Epidermal melanocyte (primary cell): Measurements from ENCODE around the gene TOB1.
"Not testable (repeated sequence)": the region's sequence is repeated elsewhere in the genome, so short reads cannot be mapped to it uniquely, and the experiment has no call there.

Experiments used
- DNase-seq: peaks from one replicate; pipeline ENCODE4 v3.0.0; 2011; ENCODE audit warnings: low spot score; ENCODE audit not compliant: insufficient read length

Gene TOB1

GRCh38 chr17:50898369-50899004 is 32.3 kb upstream of the TOB1 start:
- DNase-seq = no peak

- DNase-seq = not testable (repeated sequence)
These were observed 28.4 kb upstream of the TOB1 start for GRCh38 chr17:50894513-50894912.

- peak; percentile 29 for DNase-seq
These were observed 27.2 kb upstream of the TOB1 start for GRCh38 chr17:50893183-50893993.

GRCh38 chr17:50892101-50892776 is 26.1 kb upstream of the TOB1 start:
- peak; percentile 23 for DNase-seq

GRCh38 chr17:50891577-50891989 is 25.4 kb upstream of the TOB1 start:
- no peak for DNase-seq

GRCh38 chr17:50890675-50891516 is 24.7 kb upstream of the TOB1 start:
- no peak for DNase-seq

GRCh38 chr17:50889528-50890118 is 23.5 kb upstream of the TOB1 start:
- no peak for DNase-seq

- no peak for DNase-seq
These were observed 21.6 kb upstream of the TOB1 start for GRCh38 chr17:50887705-50888245.

GRCh38 chr17:50884439-50885311 is 18.5 kb upstream of the TOB1 start:
- no peak for DNase-seq

GRCh38 chr17:50883850-50884438 is 17.8 kb upstream of the TOB1 start:
- no peak for DNase-seq

- DNase-seq = no peak
These were observed 16.7 kb upstream of the TOB1 start for GRCh38 chr17:50882851-50883250.

GRCh38 chr17:50881182-50881581 is 15.0 kb upstream of the TOB1 start:
- no peak for DNase-seq

GRCh38 chr17:50879086-50879485 is 12.9 kb upstream of the TOB1 start:
- DNase-seq = no peak

GRCh38 chr17:50877838-50878237 is 11.7 kb upstream of the TOB1 start:
- DNase-seq = no peak

- not testable (repeated sequence) for DNase-seq
These were observed 10.9 kb upstream of the TOB1 start for GRCh38 chr17:50877042-50877441.

- DNase-seq = no peak
These were observed 8.9 kb upstream of the TOB1 start for GRCh38 chr17:50875074-50875473.

GRCh38 chr17:50872710-50873424 is 6.7 kb upstream of the TOB1 start:
- no peak for DNase-seq

- no peak for DNase-seq
These were observed 5.7 kb upstream of the TOB1 start for GRCh38 chr17:50871898-50872297.

GRCh38 chr17:50871364-50871763 is 5.2 kb upstream of the TOB1 start:
- DNase-seq = no peak
